HFF-Myc (cell line): ENCODE results near the gene COG3.

Experiments used
- DNase-seq: peaks from one replicate; pipeline ENCODE4 v3.0.0-alpha.2; 2011; ENCODE audit warnings: low read depth; ENCODE audit errors: extremely low read depth
- H3K4me3 ChIP-seq: replicated peaks from 2 replicates; pipeline ENCODE4 v1.5.1; 2011; ENCODE audit warnings: low read depth, mild to moderate bottlenecking, control low read depth, low read length
- TF ChIP-seq, protein P1 (sequence below): IDR thresholded peaks from 2 replicates; pipeline ENCODE4 v1.5.1; 2012; ENCODE audit warnings: mild to moderate bottlenecking, low read depth, low read length, control low read depth; ENCODE audit errors: missing control alignments

COG3 gene

DNA sequence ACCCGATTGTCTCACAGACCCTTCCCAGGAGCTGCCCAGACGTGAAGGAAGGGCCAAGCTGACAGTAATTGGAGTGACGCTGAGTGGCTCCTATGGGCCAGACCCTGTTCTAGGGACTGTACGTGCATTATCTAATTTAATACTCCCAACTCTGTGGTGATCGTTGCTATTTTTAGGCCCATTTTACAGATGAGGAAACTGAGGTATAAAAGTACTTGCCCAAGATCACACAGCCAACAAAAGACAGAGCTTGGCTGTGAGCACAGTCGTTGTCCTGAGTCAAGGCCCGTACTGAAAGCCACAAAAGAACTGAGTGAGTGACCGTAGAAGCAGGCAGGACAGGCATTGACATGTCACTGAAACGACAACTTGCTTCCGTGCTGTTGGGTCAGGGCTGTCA lies 76.1 kb downstream of the COG3 start:
- no peak overlapping the region for H3K4me3 ChIP-seq
- TF ChIP-seq, protein P1, sequence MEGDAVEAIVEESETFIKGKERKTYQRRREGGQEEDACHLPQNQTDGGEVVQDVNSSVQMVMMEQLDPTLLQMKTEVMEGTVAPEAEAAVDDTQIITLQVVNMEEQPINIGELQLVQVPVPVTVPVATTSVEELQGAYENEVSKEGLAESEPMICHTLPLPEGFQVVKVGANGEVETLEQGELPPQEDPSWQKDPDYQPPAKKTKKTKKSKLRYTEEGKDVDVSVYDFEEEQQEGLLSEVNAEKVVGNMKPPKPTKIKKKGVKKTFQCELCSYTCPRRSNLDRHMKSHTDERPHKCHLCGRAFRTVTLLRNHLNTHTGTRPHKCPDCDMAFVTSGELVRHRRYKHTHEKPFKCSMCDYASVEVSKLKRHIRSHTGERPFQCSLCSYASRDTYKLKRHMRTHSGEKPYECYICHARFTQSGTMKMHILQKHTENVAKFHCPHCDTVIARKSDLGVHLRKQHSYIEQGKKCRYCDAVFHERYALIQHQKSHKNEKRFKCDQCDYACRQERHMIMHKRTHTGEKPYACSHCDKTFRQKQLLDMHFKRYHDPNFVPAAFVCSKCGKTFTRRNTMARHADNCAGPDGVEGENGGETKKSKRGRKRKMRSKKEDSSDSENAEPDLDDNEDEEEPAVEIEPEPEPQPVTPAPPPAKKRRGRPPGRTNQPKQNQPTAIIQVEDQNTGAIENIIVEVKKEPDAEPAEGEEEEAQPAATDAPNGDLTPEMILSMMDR: no peak
- DNase-seq: no peak

DNA sequence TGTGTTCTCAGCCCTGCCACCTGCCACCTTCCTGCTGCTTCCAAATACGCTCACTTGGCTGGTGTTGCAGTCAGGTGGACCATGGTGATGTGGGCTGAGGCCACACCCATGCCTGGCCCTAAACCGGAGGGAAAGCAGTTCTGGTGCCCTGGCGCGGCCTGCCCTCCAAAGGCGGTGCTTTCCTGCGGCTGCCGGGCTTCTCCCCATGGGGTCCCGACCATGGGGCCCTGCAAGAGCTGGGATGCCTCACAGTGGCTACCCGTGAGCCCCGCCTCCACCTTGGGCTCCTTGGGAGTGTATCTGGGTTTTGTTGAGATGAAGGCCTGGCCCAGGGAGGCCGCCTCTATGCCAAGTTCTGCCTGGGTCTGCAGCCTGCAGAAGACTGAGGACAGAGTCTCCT lies 77.1 kb downstream of the COG3 start:
- no peak overlapping the region for H3K4me3 ChIP-seq
- TF ChIP-seq, protein P1: no peak
- no peak for DNase-seq

DNA sequence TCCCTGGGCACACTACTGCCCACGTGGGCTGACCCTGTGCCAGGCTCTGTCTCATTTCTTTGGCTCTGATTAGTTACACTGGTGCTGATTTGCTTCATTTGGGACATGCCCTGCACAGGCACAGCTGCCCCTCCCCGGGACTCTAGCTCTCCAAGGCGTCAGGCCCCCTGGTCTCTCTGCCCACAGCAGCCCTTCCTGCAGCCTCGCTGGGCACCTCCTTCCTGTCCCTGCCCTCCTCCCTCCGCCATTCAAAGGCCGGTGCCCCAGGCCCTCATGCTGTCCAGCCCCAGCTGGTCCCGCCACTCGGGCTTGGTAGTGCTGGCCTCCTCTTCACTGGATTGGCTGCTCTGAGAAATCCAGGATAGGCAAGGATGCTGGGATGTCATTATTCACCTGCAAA lies 77.7 kb downstream of the COG3 start:
- no peak overlapping the region for H3K4me3 ChIP-seq
- no peak for DNase-seq
- TF ChIP-seq, protein P1: no peak

DNA sequence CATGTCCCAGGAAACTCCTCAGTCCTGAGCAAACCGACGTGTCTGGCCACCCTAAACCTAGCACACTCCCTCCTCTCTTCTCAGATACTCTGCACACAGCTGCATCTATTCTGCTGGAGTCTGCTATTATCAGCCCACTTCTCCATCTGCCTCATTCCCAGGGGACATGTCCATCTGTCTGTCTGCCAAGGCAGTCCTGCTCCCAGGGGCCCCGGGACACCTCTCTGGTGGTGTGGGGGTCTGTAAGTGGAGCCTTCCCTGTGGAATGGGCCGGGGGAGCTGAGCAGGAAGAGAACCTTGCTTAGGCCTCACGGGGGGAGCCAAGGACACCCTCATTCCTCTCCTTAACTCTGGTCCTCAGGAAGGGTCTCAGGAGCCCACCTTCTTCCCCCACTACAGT lies 78.1 kb downstream of the COG3 start:
- TF ChIP-seq, protein P1: no peak
- DNase-seq: no peak
- no peak overlapping the region for H3K4me3 ChIP-seq

DNA sequence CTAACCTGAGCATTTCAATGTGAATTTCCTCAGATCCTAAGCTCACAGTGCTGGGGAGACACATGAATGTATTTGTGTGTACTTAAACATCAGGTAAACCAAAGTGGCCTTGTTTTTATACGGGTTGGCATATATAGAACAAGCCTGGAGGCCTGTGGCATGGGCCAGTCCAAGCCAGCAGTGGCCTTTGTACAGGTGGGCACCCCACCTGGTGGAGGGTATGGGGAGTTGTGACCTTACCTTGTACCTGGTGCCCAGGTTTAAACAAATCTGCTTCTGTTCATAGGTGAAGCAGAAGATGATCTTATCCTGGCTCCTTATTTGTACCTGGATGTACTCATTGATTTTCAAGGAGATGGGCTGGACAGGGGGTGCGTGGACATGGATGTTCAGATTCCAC lies 79.8 kb downstream of the COG3 start:
- TF ChIP-seq, protein P1: no peak
- DNase-seq: no peak
- H3K4me3 ChIP-seq: no peak overlapping the region

DNA sequence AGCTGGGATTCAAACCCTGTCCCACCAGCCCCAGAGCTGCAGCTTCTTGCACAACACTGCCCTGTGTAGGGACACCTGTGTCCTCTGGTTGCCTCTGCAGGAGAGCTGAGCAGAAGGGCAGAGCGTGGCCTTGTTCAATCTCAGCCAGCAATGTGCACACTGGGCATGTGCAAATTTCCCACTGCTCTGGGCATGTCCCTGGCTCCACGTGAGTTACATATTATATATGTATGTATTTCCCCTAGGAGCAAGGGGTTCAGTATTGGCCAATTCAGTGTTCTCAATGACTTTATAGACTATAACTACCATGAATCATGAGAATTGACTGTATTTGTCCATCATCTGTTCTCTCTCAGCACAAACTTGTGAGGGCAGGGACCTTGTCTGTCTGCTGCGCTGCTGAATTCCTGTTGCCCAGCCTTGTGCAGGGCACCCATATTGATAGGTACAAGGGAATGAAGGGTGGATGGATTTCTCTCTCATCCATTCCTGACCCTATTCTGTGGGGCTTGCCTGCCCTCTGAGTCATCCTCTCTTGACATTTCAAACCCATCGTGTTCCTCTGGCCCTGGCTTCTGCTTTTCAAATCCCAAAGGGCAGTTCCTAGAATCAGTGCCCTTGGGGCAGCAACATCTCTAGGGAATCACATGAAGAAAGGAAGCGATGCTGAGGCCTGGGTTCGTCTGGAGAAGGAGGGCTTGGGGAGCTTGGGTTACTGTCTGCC lies 81.1 kb downstream of the COG3 start:
- TF ChIP-seq, protein P1: no peak
- no peak overlapping the region for H3K4me3 ChIP-seq
- DNase-seq: no peak

DNA sequence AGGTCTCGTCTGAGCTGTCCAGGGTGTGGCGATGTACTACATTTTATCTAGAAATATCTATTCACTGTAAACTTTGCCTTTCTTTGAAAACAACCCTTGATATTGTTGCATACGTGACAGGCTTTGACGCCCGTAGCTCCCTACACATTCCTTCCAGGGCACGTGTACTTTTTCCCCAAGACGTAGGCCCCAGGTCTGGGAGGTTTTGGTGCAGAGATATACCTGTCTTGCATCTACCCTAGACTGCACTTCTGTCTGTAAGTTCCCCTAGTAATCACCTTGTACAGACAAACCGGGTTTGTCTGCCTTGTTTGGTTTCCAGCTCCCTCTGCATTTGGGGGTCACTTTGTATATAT lies 81.6 kb downstream of the COG3 start:
- DNase-seq: no peak
- H3K4me3 ChIP-seq: no peak overlapping the region
- TF ChIP-seq, protein P1: no peak
